NB4 (cell line): ENCODE results near the gene RARRES2.

Source experiments
- CTCF ChIP-seq: IDR thresholded peaks from one replicate; pipeline ENCODE4 v1.5.1; 2012; ENCODE audit warnings: low read depth, low read length
- MYC ChIP-seq: IDR thresholded peaks from 2 replicates; pipeline ENCODE4 v1.6.1; 2011; ENCODE audit warnings: low read depth, low read length
- POLR2A ChIP-seq: IDR thresholded peaks from 2 replicates; pipeline ENCODE4 v1.6.1; 2011; ENCODE audit warnings: mild to moderate bottlenecking; ENCODE audit not compliant: insufficient read length; ENCODE audit errors: extremely low read depth

- no peak for TF ChIP-seq CTCF
- TF ChIP-seq POLR2A: no peak
- no peak for TF ChIP-seq MYC
These were observed 4.2 kb downstream of the RARRES2 start for GRCh38 chr7:150337179-150337578.
